A673 (cell line): ENCODE results near the gene EIPR1.

Source experiments
- EZH2 ChIP-seq: fragments of 200-600 bp; sonication (generic); IDR thresholded peaks from 2 replicates; pipeline ENCODE4 v1.6.1; 2017; ENCODE audit warnings: borderline replicate concordance, low read depth, mild to moderate bottlenecking, mixed read lengths, antibody characterized with exemption, low read length; ENCODE audit not compliant: poor library complexity, severe bottlenecking
- TF ChIP-seq, protein P1 (sequence below): fragments of 300-800, 200-600 bp; sonication (generic); conservative IDR thresholded peaks from 2 replicates; pipeline ENCODE4 v1.5.1; 2017; ENCODE audit warnings: low read depth, mild to moderate bottlenecking, antibody characterized with exemption, low read length, moderate library complexity, mixed read lengths

DNA sequence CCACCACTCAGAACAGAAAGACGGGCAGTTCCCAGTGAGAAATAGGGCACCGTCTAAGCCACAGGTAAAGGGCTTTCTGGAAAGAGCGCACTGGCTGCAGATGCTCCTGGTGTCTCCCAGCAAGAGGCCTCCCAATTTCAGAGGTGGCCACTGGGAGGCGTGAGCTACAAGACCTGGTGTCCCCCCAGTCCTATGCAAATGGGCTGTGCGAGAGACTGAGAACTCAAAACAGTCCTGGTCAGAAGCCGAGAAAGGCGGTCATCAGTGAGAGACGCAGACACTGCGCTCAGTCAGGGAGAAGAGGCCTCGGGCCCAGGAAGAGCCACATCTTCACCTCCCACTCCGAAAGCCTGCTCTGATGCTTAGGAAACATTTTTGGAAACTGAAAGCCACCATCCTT, 179.5 kb downstream of the EIPR1 start:
- TF ChIP-seq, protein P1, sequence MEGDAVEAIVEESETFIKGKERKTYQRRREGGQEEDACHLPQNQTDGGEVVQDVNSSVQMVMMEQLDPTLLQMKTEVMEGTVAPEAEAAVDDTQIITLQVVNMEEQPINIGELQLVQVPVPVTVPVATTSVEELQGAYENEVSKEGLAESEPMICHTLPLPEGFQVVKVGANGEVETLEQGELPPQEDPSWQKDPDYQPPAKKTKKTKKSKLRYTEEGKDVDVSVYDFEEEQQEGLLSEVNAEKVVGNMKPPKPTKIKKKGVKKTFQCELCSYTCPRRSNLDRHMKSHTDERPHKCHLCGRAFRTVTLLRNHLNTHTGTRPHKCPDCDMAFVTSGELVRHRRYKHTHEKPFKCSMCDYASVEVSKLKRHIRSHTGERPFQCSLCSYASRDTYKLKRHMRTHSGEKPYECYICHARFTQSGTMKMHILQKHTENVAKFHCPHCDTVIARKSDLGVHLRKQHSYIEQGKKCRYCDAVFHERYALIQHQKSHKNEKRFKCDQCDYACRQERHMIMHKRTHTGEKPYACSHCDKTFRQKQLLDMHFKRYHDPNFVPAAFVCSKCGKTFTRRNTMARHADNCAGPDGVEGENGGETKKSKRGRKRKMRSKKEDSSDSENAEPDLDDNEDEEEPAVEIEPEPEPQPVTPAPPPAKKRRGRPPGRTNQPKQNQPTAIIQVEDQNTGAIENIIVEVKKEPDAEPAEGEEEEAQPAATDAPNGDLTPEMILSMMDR = peak; percentile 27; the same call in 1 of the 2 replicates
- no peak for TF ChIP-seq EZH2
